Right renal pelvis (tissue), 4 donors: ENCODE measurements around the gene KIF4A. TPM values are rescaled to one million over a fixed set of nuclear protein-coding genes. Genes with fewer than 3 reads are reported as not detected.
"Not testable (repeated sequence)": the region's sequence is repeated elsewhere in the genome, so short reads cannot be mapped to it uniquely, and the experiment has no call there.

Experiments
- DNase-seq, 4 donors: peaks; one replicate each; pipeline ENCODE4 v3.0.0-alpha.2; 2013; ENCODE audit warnings: low read depth in 4 of 4, low spot score in 3 of 4, missing footprints in 1 of 4
- polyA plus RNA-seq, 4 donors: library from polyadenylated mRNA; unstranded; fragments of 120-200 nt; gene quantifications; one replicate each; pipeline ENCODE4 v1.2.1, GENCODE V29; 2013; ENCODE audit not compliant: insufficient read length in 4 of 4

The KIF4A gene
- polyA plus RNA-seq, 4 donors: 16.1 to 17.9 (median 17.4) TPM

DNA sequence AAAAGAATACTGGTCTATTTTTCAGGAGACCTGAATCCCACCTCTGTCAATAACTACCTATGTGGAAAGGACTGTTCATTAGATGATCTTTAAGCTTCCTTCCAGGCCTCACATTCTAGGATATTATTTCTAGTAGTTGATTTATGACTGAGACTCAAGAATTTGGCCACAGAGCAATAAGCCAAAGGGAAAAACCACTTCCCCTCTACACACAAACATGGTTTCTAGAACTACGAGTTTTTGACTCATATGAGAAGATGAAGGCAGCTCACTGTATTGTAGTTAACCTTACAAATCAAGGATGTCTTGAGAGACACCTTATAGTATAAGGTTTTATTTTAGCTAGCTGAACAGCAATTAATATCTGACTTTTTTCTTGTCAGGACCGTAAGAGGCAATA, 96.3 kb downstream of the KIF4A start:
- no peak for DNase-seq

DNA sequence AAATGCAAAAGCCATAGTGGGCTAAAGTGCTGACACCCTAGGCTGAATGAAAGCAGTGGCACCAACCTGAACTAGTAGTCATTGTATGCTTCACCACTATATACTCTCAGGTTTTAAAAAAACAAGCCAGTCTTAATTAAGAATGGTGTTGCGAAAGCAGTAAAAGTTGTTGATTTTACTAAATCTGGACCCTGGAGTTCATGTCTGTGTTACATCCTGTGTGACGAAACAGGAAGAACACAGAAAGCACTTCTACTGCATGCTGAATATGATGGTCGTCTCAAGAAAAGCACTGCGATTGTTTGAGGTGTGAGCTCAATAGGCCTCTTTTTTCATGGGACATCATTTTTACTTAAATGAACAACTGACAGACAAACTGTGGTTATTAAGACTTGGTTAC, 109.0 kb downstream of the KIF4A start:
- DNase-seq: no peak

DNA sequence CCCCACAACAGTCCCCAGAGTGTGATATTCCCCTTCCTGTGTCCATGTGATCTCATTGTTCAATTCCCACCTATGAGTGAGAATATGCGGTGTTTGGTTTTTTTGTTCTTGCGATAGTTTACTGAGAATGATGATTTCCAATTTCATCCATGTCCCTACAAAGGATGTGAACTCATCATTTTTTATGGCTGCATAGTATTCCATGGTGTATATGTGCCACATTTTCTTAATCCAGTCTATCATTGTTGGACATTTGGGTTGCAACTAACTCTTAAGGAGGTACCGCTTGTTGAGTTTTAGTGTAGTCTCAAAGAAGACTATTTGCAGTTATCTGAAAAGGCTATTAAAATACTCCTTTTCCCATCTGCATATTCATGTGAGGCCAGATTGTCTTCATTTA, 110.3 kb downstream of the KIF4A start:
- not testable (repeated sequence) for DNase-seq

DNA sequence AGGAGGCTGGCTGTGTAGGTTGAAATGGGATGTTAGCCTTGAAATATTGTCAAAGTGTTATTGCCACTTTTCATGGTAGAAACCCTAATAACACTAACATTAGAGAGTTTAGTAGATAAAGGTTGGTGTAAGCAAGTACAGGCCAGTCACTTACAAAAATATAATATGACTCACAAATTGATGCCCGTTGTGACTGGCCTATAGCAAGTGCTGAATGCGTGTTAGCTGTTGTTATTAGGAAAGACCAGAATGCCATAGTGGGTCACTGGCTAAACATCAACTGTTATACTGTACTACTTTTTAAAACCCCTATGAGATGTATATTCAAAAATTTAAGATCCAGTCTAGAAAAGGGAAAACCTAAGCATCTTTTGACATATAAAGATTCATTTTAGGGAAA, 112.8 kb downstream of the KIF4A start:
- DNase-seq: no peak

DNA sequence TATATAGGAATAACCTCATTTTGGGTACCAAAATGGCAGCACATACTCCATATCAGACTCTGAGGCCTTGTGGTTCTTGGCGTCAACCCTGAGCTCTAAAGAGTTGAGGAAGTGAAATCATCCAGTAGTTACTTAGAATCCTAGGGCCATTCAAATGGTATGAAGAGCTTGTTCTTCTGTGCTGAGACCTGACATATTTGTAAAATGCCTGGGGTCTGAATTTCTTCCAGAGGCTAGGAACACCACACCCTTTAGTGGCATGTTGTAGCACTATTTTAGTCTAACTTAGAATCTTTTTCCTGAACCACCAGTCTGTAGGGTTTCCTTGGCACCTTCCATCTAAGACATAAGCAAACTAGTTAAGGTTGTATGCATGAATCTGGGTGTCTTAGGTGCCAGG, 115.1 kb downstream of the KIF4A start:
- DNase-seq: no peak

DNA sequence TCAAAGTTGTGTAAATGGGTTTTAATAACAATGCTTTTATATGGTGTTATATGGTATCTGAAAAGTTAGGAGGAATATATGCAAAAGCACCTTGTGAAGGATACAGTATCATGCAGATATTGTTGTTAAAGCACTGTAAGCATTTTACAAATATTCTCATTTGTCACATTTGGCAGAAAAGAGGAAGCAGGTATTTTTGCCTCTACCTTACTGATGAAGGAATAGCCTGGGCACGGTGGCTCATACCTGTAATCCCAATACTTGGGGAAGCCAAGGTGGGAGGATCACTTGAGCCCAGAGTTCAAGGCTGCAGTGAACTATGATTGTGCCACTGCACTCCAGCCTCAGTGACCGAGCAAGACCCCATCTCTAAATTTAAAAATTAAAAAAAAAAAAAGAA, 121.0 kb downstream of the KIF4A start:
- DNase-seq: no peak

DNA sequence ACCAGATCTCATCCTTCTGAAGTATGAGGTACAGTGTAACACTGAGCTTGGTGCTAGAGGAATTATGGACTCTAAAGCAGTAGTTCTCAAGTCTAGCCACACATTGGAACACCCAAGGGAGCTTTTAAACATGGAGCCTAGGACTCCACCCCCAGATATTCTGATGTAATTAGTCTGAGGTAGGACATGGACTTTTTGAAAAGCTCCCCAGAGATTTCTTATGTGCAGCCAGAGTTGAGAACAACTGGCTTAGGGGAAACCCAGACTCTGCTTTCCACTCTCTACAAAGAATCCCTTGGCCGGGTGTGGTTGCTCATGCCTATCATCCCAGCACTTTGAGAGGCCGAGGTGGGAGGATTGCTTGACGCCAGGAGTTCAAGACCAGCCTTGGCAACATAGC, 121.6 kb downstream of the KIF4A start:
- no peak for DNase-seq

DNA sequence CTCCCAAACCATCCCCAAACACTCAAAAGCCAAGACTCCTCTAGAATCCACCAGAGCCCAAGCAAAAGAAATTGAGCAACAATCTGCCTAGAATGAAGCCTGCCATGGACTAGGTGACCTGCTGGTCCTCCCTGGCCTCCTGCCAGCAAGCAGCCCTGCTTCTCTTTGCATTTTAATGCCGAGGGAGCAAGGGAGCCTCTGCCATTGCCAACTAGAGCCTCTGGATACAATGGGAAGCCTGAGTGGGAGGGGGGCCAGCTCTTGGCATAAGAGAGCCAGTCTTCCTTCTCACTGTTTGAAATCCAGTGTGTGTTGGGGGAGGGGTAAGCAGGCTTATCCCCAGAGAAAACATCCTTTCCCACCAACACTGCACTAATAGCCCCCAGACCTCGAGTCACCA, 131.7 kb downstream of the KIF4A start:
- no peak for DNase-seq

DNA sequence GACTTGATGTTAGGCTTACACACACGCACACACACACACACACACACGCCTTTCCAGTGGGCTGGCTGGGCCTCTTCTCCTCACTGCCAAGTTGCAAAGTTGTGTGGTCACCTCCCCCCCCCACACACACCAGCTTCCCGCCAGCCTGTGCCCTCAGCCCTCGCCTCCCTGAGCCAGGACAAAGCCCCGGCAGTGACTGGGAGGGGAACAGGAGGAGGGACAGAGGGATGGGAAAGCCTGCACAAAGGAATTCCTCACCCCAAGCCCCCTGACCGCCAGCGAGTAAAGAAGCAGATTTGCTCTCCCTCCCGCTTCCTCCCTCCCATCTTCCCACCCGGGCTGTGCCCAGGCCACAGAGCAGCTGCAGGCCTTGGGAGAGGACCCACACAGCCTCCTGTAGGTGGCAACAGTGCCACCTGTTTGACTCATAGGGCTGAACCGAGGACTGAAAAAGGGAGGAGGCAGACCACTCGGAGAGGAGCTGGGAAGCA, 133.0 kb downstream of the KIF4A start, which contains the start of gene GDPD2:
GDPD2 (plus strand) TSS at position 464 of the 491 bp plus-strand sequence. CDS start 1,671 bp downstream, outside the sequence.
- peak in 2 of 4 donors; percentile 16 to 33 for DNase-seq

DNA sequence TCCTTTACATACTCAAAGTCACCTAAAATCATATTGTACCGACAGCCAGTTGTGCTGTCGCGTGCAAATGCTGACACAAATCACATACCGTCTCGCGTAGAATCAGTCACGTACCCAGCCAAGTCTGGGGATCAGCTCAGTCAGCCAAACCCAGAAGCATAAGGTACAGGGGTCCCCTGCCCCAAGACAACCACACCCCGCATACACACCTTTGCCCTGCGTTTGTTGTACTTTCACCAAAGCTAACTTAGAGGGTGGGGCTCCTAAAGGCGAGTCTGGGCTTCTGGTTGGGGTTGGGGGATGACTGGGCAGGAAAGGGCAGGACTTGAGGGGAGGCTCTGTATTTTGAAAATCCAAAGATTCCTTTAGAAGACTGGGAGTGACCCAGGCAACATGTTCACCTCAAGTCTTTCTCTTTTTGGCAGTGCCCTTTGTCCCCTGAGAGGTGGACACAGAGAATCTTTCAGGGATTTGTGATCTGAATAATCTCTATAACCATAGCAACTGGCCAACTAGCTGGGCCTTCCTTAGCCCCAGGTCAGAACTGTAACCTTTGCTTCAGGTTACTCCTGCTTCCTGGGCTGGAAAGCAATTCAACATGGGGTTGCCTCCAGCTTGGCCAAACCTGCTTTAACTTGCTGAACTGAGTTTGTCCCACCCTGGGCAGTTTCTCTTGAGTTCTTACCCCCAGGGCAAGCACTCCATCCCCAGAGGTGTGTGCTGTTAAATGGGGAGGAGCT, 134.2 kb downstream of the KIF4A start:
- no peak for DNase-seq

DNA sequence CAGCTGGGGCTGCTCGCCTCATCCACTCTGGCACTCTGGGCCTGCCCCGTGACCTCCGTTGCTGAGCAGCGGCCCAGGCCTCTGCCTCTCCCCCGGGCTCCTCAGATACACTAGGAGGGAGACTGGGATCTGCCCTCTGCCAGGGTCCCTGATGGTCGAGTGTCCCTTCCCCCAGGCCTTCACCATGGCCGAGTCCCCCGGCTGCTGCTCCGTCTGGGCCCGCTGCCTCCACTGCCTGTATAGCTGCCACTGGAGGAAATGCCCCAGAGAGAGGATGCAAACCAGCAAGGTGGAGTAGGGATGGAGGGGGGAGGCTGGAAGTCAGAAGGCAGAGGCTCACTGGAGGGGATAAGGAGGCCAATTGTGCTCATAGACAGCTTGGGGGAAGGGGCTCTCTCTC, 134.9 kb downstream of the KIF4A start:
- DNase-seq: no peak

DNA sequence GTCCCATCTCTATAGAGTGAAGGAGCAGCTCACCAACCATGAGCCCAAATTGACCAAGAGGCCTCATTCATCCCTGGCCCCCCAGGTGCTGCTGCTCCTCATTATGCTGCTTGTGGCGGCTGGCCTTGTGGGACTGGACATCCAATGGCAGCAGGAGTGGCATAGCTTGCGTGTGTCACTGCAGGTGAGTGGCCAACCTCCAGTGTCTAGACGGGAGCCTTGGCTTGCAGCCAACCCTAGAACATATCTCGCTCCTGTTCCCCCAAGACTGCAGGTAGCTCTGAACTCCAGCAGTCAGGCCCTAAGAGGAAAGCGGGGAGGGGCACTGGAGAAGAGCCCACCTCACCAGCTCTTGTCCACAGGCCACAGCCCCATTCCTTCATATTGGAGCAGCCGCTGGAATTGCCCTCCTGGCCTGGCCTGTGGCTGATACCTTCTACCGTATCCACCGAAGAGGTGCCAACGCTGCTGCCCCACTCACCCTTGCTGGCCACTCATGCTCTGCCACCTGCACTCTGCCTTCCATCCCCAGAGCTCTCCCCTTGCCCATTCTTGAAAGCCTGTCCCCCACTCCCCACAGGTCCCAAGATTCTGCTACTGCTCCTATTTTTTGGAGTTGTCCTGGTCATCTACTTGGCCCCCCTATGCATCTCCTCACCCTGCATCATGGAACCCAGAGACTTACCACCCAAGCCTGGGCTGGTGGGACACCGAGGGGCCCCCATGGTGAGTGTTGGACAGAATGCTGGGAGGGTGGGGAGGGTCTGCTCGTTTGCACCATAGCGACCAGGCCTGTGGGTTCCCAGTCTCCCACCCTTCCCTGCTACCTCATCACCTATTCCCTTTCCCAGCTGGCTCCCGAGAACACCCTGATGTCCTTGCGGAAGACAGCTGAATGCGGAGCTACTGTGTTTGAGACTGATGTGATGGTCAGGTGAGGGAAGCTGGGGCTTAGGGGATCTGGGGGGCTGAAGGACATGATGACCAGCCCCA, 136.7 kb downstream of the KIF4A start:
- no peak for DNase-seq

DNA sequence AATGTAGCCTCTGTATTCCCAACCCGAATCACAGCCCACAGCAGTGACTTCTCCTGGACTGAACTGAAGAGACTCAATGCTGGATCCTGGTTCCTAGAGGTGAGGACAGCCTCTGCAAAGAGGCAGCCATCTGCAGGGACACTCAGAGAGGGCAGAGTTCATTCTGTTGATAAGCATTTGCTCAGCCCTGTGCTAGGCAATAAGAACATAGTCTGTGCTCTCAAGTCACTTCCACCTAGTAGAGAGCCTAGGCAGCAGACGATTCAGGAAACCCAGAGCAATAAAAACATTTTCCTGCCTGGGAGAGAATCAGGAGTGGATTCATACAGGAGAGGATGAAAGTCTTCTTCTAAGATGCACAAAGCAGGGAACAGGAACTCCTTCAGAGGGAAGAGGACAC, 137.5 kb downstream of the KIF4A start:
- DNase-seq: no peak

DNA sequence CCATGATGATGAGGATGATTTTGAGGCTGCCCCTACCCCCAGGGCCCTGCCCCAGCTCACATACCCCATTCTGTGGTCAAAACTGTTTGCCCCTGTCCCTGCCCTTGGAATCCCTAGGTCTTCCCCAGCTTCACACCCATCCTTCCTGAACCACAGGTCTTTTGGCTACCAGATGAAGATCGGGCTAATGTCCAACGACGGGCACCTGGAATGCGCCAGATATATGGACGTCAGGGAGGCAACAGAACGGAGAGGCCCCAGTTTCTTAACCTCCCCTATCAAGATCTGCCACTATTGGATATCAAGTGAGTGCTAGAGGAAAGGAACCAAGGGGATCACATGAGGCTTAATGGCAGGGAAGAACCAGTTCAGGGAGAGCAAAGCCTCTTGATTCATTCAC, 139.9 kb downstream of the KIF4A start:
- no peak for DNase-seq

DNA sequence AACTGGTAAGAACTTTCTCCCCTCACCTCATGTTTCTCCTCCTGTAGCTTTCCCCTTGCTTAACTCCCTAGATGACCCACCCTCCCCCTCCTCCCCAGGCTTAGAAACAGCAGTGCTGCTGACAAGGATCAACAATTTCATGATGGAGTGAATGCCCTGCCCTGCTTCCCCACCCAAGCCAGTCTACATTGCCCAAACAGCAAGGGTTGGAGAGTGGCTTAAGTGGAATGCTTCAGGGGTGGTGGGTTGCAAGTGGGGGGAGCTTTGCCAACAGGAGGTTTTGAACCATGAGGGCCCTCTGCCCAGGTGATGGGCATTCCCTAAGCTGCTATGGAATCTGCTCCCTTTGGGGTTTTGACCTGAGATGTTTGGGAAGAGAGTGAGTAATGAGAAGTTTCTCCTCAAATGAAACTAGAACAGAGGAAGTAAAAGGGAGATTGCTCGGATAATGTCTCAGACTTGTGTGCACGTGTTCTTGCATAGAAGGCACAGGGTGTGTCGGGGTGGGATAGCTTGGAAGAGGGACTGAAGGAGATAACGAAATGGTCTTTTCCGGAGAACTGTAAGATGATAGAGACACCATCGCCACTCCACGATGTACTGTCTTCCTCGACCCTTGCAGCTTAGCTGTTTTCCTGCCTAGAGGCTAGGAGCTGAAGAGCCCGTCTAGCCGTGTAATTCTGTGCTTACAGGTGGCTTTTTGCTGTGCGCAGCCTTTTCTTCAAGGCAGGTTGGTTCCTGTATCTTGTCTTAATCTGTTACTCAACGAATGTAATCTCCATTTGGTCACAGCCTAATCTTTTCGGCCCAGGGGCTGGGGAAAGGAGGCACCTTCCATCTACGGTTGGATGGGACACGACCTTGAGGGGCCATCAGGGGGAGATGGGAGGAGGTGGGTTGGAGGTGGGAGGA, 143.3 kb downstream of the KIF4A start:
- DNase-seq: no peak

DNA sequence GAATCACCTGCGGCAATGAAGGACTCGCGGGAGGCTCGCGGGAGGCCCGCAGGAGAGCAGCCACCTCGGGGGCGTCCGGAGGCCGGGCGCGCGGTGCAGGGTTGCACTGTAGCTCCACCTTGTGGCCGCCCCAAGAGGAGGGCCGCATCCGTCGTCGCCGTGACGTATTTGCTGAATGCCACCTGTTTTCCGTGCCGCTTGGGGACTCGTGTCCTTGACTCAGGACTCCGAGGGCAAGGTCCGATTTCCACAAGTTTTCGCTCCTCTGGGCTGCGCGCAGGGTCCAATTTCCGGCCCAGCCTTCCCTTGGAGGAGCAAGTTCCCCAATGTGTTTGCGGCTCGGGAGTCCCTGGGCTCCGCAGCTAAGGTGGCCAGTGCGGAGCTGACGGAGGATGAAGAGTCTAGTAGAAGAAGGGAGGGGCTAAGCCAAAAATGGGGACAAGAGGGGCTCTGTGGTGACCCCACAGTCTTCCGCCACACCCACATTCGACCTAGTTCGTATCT, 144.0 kb downstream of the KIF4A start:
- peak in 2 of 4 donors; percentile 38 to 47 for DNase-seq

DNA sequence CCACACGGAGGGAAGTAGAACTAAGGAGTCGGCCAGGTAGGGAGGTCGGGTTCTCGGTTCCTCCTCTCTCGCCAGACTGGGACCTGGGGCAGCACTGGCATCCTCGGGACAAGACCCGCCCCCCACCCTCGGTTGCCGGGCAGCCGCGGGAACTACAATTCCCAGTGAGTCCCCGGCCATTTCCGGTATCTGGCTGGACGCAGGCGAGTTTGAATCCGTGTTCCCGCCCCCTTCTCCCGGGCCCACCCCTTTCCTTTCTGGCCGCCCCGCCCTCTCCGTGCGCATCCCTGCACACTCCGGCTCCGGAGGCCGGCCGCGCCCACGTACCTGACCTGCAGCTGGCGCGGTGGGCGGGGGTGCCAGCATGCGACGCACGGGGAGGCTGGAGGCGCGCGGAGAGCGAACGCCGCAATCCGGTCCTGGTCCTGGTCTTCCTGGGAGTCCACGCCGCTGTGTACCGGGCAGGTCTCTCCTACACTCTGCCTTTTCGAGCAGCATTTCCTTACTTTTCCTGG, 144.5 kb downstream of the KIF4A start:
- peak in 2 of 4 donors; percentile 42 to 57 for DNase-seq

DNA sequence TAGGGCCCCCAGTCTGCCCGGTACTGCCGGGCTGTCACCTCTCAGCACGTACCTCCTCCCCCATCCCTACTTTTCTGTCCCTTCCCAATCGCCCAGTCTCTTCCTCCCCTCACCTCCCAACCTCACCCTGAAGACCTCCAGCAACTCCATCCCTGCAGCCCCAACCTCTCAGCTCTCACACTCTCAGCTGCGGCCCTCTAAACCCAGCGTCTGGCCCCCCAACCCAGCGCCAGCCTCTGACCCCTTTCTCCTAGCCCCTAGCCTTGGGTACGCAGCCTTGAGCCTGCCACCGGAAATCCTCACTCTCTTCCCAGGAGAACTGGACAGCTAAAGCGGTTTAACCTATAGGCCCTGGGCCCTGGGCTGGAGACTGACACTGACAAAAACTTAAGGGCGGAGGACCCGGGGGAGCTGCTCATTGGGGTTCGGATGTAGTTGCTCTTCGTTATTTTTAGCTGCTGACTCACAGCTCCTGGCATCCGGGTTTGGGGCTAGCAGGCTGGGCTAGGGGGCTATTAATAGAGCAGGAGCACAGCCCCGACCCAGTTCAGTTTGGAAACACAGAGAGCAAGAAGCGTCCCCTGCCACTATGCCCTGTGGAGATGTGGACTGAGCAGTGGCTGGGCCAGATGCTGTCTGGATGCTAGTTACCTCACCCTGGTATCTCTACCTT, 145.1 kb downstream of the KIF4A start:
- no peak for DNase-seq

DNA sequence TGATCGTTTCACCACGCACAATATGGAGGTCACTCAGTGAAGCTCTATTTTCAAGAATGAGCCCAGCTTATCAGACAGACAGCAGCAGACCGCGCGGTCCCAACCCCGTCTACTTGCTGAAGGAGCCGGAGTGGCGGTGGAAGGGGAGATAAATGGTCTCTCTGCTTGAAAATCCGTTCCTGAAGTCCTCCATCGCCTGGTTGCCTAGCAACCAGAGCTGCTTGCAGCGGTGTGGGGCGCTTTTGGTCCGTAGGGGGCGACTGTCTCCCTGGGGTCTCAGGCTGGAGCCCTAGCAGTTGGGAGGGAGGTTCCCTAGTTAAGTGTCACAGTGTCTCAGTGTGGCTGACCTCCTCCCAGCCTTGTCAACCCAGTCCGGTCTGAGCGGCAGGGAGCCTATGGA, 146.4 kb downstream of the KIF4A start:
- DNase-seq: no peak
